Vagina (tissue), 2 donors: ENCODE results near the gene TAGAP. TPM values are rescaled to one million over a fixed set of nuclear protein-coding genes. Genes with fewer than 3 reads are reported as not detected.

Experiments
- DNase-seq, 2 donors: peaks; one replicate each; pipeline ENCODE4 v3.0.0-alpha.2; 2017; ENCODE audit errors: extremely low spot score in 2 of 2
- H3K27ac ChIP-seq: fragments of 200-600 bp; sonication (generic); one replicate; pipeline ENCODE4 v1.5.1; 2019
- H3K27me3 ChIP-seq: fragments of 200-600 bp; sonication (generic); one replicate; pipeline ENCODE4 v1.5.1; 2019
- H3K36me3 ChIP-seq, 2 donors: fragments of 200-600 bp; sonication (generic); one replicate each; pipeline ENCODE4 v1.5.1; 2017 to 2019
- H3K4me1 ChIP-seq: fragments of 200-600 bp; sonication (generic); one replicate; pipeline ENCODE4 v1.5.1; 2019
- H3K4me3 ChIP-seq, 2 donors: fragments of 200-600 bp; sonication (generic); 1 replicate in 1 of 2; 2 replicates in 1 of 2; pipeline ENCODE4 v1.5.1; 2016 to 2019
- H3K9me3 ChIP-seq: fragments of 200-600 bp; sonication (generic); one replicate; pipeline ENCODE4 v1.5.1; 2019
- CTCF ChIP-seq, 3 experiments: fragments of 450-650 bp in 2 of 3; fragments of 200-600 bp in 1 of 3; sonication (generic) in 1 of 3; IDR thresholded peaks; one replicate each; pipeline ENCODE4 v1.5.1; 2017 to 2019; ENCODE audit warnings: antibody characterized with exemption in 3 of 3, mild to moderate bottlenecking in 2 of 3, moderate library complexity in 2 of 3
- POLR2A ChIP-seq, 2 donors: fragments of 450-650 bp; IDR thresholded peaks; one replicate each; pipeline ENCODE4 v1.6.1; 2017; ENCODE audit warnings: antibody characterized with exemption in 2 of 2, mild to moderate bottlenecking in 2 of 2, moderate library complexity in 2 of 2
- POLR2AphosphoS5 ChIP-seq, 2 donors: sonication (generic); formaldehyde crosslinking; IDR thresholded peaks; one replicate each; pipeline ENCODE4 v1.9.0; 2017; ENCODE audit warnings: antibody characterized with exemption in 2 of 2, mild to moderate bottlenecking in 2 of 2, low read depth in 1 of 2; ENCODE audit not compliant: insufficient read depth in 1 of 2
- intact Hi-C: fragments of 100-400 bp; cut with DNase I; formaldehyde crosslinking; loops from one replicate; pipeline ENCODE4 v1.15.1; 2023
- total RNA-seq: library from RNA; depleted of rRNA; stranded (reverse); fragments of >200 nt; gene quantifications from one replicate; pipeline ENCODE4 v1.2.3, GENCODE V29; 2016

Gene TAGAP
- total RNA-seq, 1 donor from 2014 or later: 8.1 TPM

GRCh38 chr6:159075506-159076228, 30.9 kb upstream of the TAGAP start:
- Histone ChIP-seq H3K9me3 (no peaks in the 10 kb centered on the region), H3K4me1 (no peaks in the 10 kb centered on the region), H3K4me3 (no peak overlapping the region), H3K27me3 (no peaks in the 10 kb centered on the region), H3K27ac (no peak overlapping the region), H3K36me3 (no peaks in the 10 kb centered on the region)
- TF ChIP-seq CTCF (IDR thresholded peaks at IDR 0.05) (no peak), POLR2A (IDR thresholded peaks at IDR 0.05) (no peak), POLR2AphosphoS5 (IDR thresholded peaks at IDR 0.05; ENCODE audit: insufficient read depth in 1 of 2, low read depth in 1 of 2) (no peak)
- no peak for DNase-seq
- intact Hi-C loops: no loop called here

- H3K9me3 ChIP-seq: no peaks in the 10 kb centered on the region
- H3K27me3 ChIP-seq: no peaks in the 10 kb centered on the region
- no peaks in the 10 kb centered on the region for H3K4me1 ChIP-seq
- H3K27ac ChIP-seq: no peak overlapping the region
- intact Hi-C loops: no loop called here
- no peaks in the 10 kb centered on the region for H3K36me3 ChIP-seq
- TF ChIP-seq POLR2AphosphoS5 (IDR thresholded peaks at IDR 0.05; ENCODE audit: insufficient read depth in 1 of 2, low read depth in 1 of 2): no peak
- no peak for TF ChIP-seq POLR2A (IDR thresholded peaks at IDR 0.05)
- no peak for TF ChIP-seq CTCF (IDR thresholded peaks at IDR 0.05)
- DNase-seq: no peak
- no peak overlapping the region for H3K4me3 ChIP-seq
Observed at GRCh38 chr6:159074876-159075275, 30.1 kb upstream of the TAGAP start.

- TF ChIP-seq CTCF (IDR thresholded peaks at IDR 0.05): no peak
- TF ChIP-seq POLR2A (IDR thresholded peaks at IDR 0.05): no peak
- TF ChIP-seq POLR2AphosphoS5 (IDR thresholded peaks at IDR 0.05; ENCODE audit: insufficient read depth in 1 of 2, low read depth in 1 of 2): no peak
- no peak for DNase-seq
- no peaks in the 10 kb centered on the region for H3K4me1 ChIP-seq
- no peak overlapping the region for H3K27ac ChIP-seq
- H3K36me3 ChIP-seq: no peaks in the 10 kb centered on the region
- H3K27me3 ChIP-seq: no peaks in the 10 kb centered on the region
- intact Hi-C loops: no loop called here
- no peaks in the 10 kb centered on the region for H3K9me3 ChIP-seq
- H3K4me3 ChIP-seq: no peak overlapping the region
Observed at GRCh38 chr6:159074120-159074684, 29.4 kb upstream of the TAGAP start.

GRCh38 chr6:159071843-159072769, 27.3 kb upstream of the TAGAP start:
- Histone ChIP-seq H3K9me3 (no peaks in the 10 kb centered on the region), H3K36me3 (no peaks in the 10 kb centered on the region), H3K4me1 (no peaks in the 10 kb centered on the region), H3K4me3 (no peak overlapping the region), H3K27me3 (no peaks in the 10 kb centered on the region), H3K27ac (no peak overlapping the region)
- no peak for TF ChIP-seq POLR2A (IDR thresholded peaks at IDR 0.05)
- TF ChIP-seq POLR2AphosphoS5 (IDR thresholded peaks at IDR 0.05; ENCODE audit: insufficient read depth in 1 of 2, low read depth in 1 of 2): no peak
- TF ChIP-seq CTCF (IDR thresholded peaks at IDR 0.05): no peak
- intact Hi-C loops: no loop called here
- DNase-seq: no peak
